KMS-11 (cell line): ENCODE measurements around the gene GNAT2.

Experiments used
- H2AFZ ChIP-seq: fragments of 200-600 bp; sonication (generic); 2 replicates; pipeline ENCODE4 v1.6.1; 2016; ENCODE audit warnings: antibody characterized with exemption, mixed run types, low read depth
- H3K27ac ChIP-seq: fragments of 200-600 bp; sonication (generic); 2 replicates; pipeline ENCODE4 v1.6.1; 2016; ENCODE audit warnings: mild to moderate bottlenecking, mixed run types
- H3K27me3 ChIP-seq: fragments of 200-600 bp; sonication (generic); 2 replicates; pipeline ENCODE4 v1.6.1; 2017; ENCODE audit warnings: mild to moderate bottlenecking, low read depth, mixed run types, moderate library complexity; ENCODE audit not compliant: insufficient read depth
- H3K36me3 ChIP-seq: fragments of 200-600 bp; sonication (generic); 2 replicates; pipeline ENCODE4 v1.6.1; 2017; ENCODE audit warnings: mild to moderate bottlenecking, mixed run types; ENCODE audit not compliant: insufficient read depth
- H3K4me1 ChIP-seq: fragments of 200-600 bp; sonication (generic); 2 replicates; pipeline ENCODE4 v1.6.1; 2016; ENCODE audit warnings: mild to moderate bottlenecking, low read depth, mixed run types; ENCODE audit not compliant: poor library complexity, severe bottlenecking
- H3K4me2 ChIP-seq: fragments of 200-600 bp; sonication (generic); 2 replicates; pipeline ENCODE4 v1.7.0; 2016; ENCODE audit warnings: mild to moderate bottlenecking, mixed run types
- H3K4me3 ChIP-seq: fragments of 200-600 bp; sonication (generic); IDR thresholded peaks from 2 replicates; pipeline ENCODE4 v1.6.1; 2017; ENCODE audit warnings: low read depth, low read length, mixed read lengths; ENCODE audit not compliant: insufficient read depth
- H3K79me2 ChIP-seq: fragments of 200-600 bp; sonication (generic); 2 replicates; pipeline ENCODE4 v1.6.1; 2016; ENCODE audit warnings: low read depth, mixed run types; ENCODE audit not compliant: insufficient read depth
- H3K9ac ChIP-seq: fragments of 200-600 bp; sonication (generic); 2 replicates; pipeline ENCODE4 v1.6.1; 2016; ENCODE audit warnings: mild to moderate bottlenecking, mixed run types
- H4K20me1 ChIP-seq: fragments of 200-600 bp; sonication (generic); 2 replicates; pipeline ENCODE4 v1.6.1; 2016; ENCODE audit warnings: mild to moderate bottlenecking, mixed run types; ENCODE audit not compliant: insufficient read depth
- TF ChIP-seq, protein P1 (sequence below): fragments of 200-600 bp; sonication (generic); conservative IDR thresholded peaks from 2 replicates; pipeline ENCODE4 v1.6.1; 2017; ENCODE audit warnings: low read depth, mild to moderate bottlenecking, antibody characterized with exemption, low read length, moderate library complexity, mixed read lengths

GNAT2 gene

DNA sequence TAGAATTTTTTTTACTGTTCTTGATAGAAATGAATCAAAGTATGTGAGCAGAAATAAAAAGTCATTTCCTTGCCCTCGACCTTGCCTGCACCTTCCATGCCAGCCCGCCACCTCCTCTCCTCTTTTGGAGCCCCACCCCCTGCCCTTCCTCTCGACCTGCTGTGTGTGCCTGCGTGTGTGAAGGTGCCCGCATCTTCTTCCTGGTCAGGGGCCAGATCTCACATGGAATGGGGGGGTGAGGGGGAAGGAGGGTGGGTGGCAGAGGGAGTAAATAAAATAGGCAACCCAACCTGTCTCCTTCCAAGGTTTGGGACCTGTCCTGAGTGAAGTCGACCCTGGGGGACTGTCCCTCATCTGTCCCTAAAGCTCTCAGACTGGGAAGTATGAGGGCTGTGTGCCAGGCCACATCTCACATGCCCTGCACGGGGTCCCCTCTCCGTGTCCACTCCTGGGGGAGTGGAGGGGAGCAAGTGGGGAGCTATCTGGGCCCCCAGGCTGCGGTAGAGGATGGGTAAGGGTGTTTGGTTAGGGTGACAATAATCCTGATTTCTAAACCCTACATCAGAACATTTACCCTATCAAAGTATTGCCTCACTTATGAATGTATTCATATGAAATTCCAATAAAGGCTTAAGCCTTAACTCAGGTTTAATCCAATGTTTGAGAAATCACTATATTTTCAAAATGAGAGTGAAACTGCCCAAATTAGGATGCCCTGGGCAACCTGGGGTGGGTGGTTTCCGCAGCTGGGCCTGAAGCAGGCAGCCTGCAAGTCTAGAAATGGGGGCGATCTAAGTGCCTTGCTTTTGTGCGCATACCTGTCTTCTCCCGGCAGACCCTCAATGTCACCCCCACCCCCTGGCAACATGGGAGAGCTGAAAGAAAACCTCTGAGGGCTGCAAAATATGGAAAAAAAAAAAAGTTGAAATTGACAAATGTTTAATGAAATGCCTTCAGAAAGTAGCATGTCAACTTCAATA, 15.6 kb upstream of the GNAT2 start:
- peaks cover 27% of the 10 kb centered on the region for H3K4me1 ChIP-seq
- no peaks in the 10 kb centered on the region for H4K20me1 ChIP-seq
- no peak overlapping the region for H3K27ac ChIP-seq
- peaks cover 8% of the 10 kb centered on the region; the same call in 1 of the 2 replicates for H3K36me3 ChIP-seq
- no peaks in the 10 kb centered on the region for H3K27me3 ChIP-seq
- TF ChIP-seq, protein P1, sequence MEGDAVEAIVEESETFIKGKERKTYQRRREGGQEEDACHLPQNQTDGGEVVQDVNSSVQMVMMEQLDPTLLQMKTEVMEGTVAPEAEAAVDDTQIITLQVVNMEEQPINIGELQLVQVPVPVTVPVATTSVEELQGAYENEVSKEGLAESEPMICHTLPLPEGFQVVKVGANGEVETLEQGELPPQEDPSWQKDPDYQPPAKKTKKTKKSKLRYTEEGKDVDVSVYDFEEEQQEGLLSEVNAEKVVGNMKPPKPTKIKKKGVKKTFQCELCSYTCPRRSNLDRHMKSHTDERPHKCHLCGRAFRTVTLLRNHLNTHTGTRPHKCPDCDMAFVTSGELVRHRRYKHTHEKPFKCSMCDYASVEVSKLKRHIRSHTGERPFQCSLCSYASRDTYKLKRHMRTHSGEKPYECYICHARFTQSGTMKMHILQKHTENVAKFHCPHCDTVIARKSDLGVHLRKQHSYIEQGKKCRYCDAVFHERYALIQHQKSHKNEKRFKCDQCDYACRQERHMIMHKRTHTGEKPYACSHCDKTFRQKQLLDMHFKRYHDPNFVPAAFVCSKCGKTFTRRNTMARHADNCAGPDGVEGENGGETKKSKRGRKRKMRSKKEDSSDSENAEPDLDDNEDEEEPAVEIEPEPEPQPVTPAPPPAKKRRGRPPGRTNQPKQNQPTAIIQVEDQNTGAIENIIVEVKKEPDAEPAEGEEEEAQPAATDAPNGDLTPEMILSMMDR = no peak
- H3K9ac ChIP-seq = no peak overlapping the region
- no peaks in the 10 kb centered on the region for H3K79me2 ChIP-seq
- peak overlapping the region; percentile 19 for H3K4me2 ChIP-seq
- no peak overlapping the region for H3K4me3 ChIP-seq
- no peak overlapping the region for H2AFZ ChIP-seq

DNA sequence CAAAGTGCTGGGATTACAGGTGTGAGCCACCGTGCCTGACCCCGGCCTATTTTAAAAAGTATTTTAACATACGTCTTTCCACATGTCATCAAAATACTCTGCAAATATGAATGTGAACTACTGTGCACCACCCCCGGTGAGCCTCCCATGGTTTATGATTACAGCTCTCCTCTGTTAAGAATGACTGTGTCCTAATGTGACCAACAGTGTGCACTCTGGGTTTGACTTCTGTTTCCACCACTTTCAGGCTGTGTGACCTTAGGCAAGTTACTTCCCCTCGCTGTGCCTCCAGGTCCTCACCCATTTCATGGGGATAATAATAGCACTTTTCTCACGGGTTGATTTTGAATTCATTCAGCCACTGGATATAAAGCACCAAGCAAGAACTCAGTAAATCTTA, 14.9 kb upstream of the GNAT2 start:
- Histone ChIP-seq H3K79me2 (no peaks in the 10 kb centered on the region), H3K27ac (no peak overlapping the region), H3K4me1 (peaks cover 24% of the 10 kb centered on the region), H3K36me3 (peaks cover 12% of the 10 kb centered on the region; the same call in 1 of the 2 replicates), H2AFZ (no peak overlapping the region), H4K20me1 (no peaks in the 10 kb centered on the region), H3K4me3 (no peak overlapping the region), H3K4me2 (no peak overlapping the region; the same call in 1 of the 2 replicates), H3K27me3 (no peaks in the 10 kb centered on the region), H3K9ac (no peak overlapping the region)
- TF ChIP-seq, protein P1 = no peak

DNA sequence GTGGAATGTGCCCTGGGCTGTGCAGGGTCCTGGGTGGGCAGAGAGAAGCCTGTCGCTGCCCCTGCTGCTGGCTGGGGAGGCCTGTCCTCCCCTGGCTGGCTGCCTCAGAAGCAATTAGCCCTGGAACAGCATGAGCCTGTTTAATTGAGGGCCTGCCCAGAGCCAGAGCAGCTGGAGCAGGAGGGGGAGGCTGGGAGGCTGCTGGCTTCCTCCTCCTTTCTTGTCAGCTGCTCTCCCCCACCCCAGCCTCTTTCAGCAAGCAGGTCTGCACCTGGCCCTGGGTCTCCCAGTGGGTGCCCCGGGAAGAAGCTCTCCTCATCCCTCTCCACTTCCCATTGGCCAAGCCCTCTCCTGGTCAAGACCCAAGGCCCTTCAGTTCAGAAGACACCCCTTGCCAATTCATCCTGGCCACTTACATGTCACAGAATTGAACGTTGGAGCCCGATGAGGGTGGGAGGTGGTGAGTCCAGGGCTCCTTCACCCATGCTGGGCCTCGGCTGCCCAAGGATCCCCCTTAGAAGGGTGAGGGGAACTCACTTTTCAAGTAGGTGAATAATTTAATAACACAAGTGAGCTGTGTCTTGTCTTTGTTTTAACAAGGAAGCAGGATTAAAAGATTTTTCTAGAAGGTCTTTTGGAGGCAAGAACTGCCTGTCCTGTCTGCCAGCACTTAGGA, 13.4 kb upstream of the GNAT2 start:
- H3K4me1 ChIP-seq = peaks cover 24% of the 10 kb centered on the region
- no peak overlapping the region for H3K4me3 ChIP-seq
- H3K4me2 ChIP-seq = no peak overlapping the region
- no peak overlapping the region for H3K27ac ChIP-seq
- TF ChIP-seq, protein P1 = no peak
- no peak overlapping the region for H2AFZ ChIP-seq
- H4K20me1 ChIP-seq = no peaks in the 10 kb centered on the region
- H3K79me2 ChIP-seq = no peaks in the 10 kb centered on the region
- H3K27me3 ChIP-seq = no peaks in the 10 kb centered on the region
- H3K9ac ChIP-seq = no peak overlapping the region
- H3K36me3 ChIP-seq = peaks cover 20% of the 10 kb centered on the region; the same call in 1 of the 2 replicates

DNA sequence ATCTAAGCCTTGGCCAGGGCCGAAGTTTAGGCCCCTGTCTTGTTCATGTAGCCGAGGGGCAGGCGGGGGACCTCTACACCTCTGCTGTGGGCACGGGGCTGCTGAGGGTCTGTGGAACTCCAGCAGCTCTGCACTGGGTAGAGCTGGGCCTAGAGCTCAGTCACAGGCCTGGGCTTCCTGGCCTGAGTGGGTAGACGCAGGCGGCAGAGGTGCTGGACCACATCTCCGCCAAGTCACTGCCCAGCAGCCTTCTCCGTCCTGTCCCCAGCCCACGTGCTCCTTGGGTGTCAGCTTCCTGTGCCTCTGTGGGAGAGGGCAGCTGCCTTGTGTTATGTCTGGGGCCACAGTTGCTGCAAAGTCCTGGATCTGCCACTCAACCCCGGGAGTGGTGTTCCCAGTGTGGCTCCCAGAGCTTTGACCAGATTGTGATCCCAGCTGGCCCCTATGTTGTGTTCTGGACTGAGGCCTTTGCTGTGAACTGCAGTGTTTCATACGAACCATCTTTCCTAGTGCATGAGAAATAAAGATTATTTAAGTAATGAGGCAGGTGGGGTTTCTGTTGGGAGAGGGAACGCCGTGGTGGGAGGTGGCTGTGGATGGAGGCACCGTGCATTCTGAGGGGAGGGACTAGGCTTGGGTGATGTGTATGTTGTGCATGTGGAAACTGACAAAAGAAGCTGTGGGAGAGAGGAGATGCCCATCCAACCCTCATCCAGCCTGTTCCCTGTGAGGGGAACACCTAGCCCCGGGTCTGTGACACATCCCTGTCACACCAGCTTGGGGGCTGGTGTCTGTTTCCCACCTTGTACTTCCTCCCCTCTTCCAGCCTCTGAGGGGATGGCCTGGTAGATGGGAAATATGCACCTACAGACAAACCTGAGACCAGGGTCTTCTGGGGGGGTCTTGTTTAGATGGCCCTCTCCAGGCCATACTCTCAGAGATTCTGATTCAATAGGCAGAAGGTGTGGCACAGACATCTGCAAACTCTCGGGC, 12.4 kb upstream of the GNAT2 start:
- no peak overlapping the region for H3K27ac ChIP-seq
- H3K79me2 ChIP-seq = no peaks in the 10 kb centered on the region
- no peak overlapping the region for H3K9ac ChIP-seq
- TF ChIP-seq, protein P1 = no peak
- peaks cover 24% of the 10 kb centered on the region; the same call in 1 of the 2 replicates for H3K36me3 ChIP-seq
- no peak overlapping the region for H3K4me3 ChIP-seq
- H2AFZ ChIP-seq = no peak overlapping the region
- no peaks in the 10 kb centered on the region for H3K27me3 ChIP-seq
- H3K4me2 ChIP-seq = no peak overlapping the region
- H3K4me1 ChIP-seq = peaks cover 24% of the 10 kb centered on the region
- no peaks in the 10 kb centered on the region for H4K20me1 ChIP-seq
